ENCODE measurements around the gene HTR2A. TPM values are rescaled to one million over a fixed set of nuclear protein-coding genes. Genes with fewer than 3 reads are reported as not detected.
"Not testable (repeated sequence)": the region's sequence is repeated elsewhere in the genome, so short reads cannot be mapped to it uniquely, and the experiment has no call there.

HTR2A gene
- total RNA-seq, 1 donor from 2014 or later = not detected

- Mint-ChIP-seq H3K4me1 (ENCODE audit: unreplicated experiment) (peaks cover 2% of the 10 kb centered on the region), H3K27me3 (ENCODE audit: unreplicated experiment) (peaks cover 7% of the 10 kb centered on the region), H3K36me3 (ENCODE audit: unreplicated experiment) (no peaks in the 10 kb centered on the region), H3K27ac (ENCODE audit: unreplicated experiment) (no peak overlapping the region), H3K4me3 (ENCODE audit: unreplicated experiment) (no peak overlapping the region), H3K9me3 (ENCODE audit: unreplicated experiment) (peaks cover 20% of the 10 kb centered on the region)
- TF ChIP-seq CTCF (IDR thresholded peaks at IDR 0.05) = no peak
- no peak for DNase-seq (ENCODE audit: extremely low spot score, unreplicated experiment)
Measured at GRCh38 chr13:46812301-46812797, 84.5 kb downstream of the HTR2A start.

GRCh38 chr13:46810440-46810839 is 86.4 kb downstream of the HTR2A start:
- no peaks in the 10 kb centered on the region for H3K27me3 Mint-ChIP-seq (ENCODE audit: unreplicated experiment)
- peaks cover 20% of the 10 kb centered on the region for H3K9me3 Mint-ChIP-seq (ENCODE audit: unreplicated experiment)
- H3K36me3 Mint-ChIP-seq (ENCODE audit: unreplicated experiment) = no peaks in the 10 kb centered on the region
- H3K27ac Mint-ChIP-seq (ENCODE audit: unreplicated experiment) = no peak overlapping the region
- DNase-seq (ENCODE audit: extremely low spot score, unreplicated experiment) = no peak
- TF ChIP-seq CTCF (IDR thresholded peaks at IDR 0.05) = no peak
- H3K4me3 Mint-ChIP-seq (ENCODE audit: unreplicated experiment) = no peak overlapping the region
- H3K4me1 Mint-ChIP-seq (ENCODE audit: unreplicated experiment) = peaks cover 2% of the 10 kb centered on the region

GRCh38 chr13:46804921-46805320 is 91.9 kb downstream of the HTR2A start:
- H3K4me1 Mint-ChIP-seq (ENCODE audit: unreplicated experiment); DNase-seq (ENCODE audit: extremely low spot score, unreplicated experiment); H3K27ac Mint-ChIP-seq (ENCODE audit: unreplicated experiment); H3K27me3 Mint-ChIP-seq (ENCODE audit: unreplicated experiment); H3K9me3 Mint-ChIP-seq (ENCODE audit: unreplicated experiment); H3K4me3 Mint-ChIP-seq (ENCODE audit: unreplicated experiment); H3K36me3 Mint-ChIP-seq (ENCODE audit: unreplicated experiment): not testable (repeated sequence)

- no peak for TF ChIP-seq CTCF (IDR thresholded peaks at IDR 0.05)
- Mint-ChIP-seq H3K4me1 (ENCODE audit: unreplicated experiment) (peaks cover 6% of the 10 kb centered on the region), H3K27me3 (ENCODE audit: unreplicated experiment) (no peaks in the 10 kb centered on the region), H3K9me3 (ENCODE audit: unreplicated experiment) (no peaks in the 10 kb centered on the region), H3K27ac (ENCODE audit: unreplicated experiment) (no peak overlapping the region), H3K36me3 (ENCODE audit: unreplicated experiment) (no peaks in the 10 kb centered on the region), H3K4me3 (ENCODE audit: unreplicated experiment) (no peak overlapping the region)
- no peak for DNase-seq (ENCODE audit: extremely low spot score, unreplicated experiment)
Measured at GRCh38 chr13:46804391-46804815, 92.5 kb downstream of the HTR2A start.

- H3K27me3 Mint-ChIP-seq (ENCODE audit: unreplicated experiment) = no peaks in the 10 kb centered on the region
- no peak overlapping the region for H3K27ac Mint-ChIP-seq (ENCODE audit: unreplicated experiment)
- no peaks in the 10 kb centered on the region for H3K9me3 Mint-ChIP-seq (ENCODE audit: unreplicated experiment)
- no peaks in the 10 kb centered on the region for H3K36me3 Mint-ChIP-seq (ENCODE audit: unreplicated experiment)
- DNase-seq (ENCODE audit: extremely low spot score, unreplicated experiment) = no peak
- H3K4me1 Mint-ChIP-seq (ENCODE audit: unreplicated experiment) = peaks cover 6% of the 10 kb centered on the region
- no peak overlapping the region for H3K4me3 Mint-ChIP-seq (ENCODE audit: unreplicated experiment)
- TF ChIP-seq CTCF (IDR thresholded peaks at IDR 0.05) = no peak
Measured at GRCh38 chr13:46803586-46803985, 93.3 kb downstream of the HTR2A start.

GRCh38 chr13:46801858-46802257 is 95.0 kb downstream of the HTR2A start:
- H3K27ac Mint-ChIP-seq (ENCODE audit: unreplicated experiment) = no peak overlapping the region

More at GRCh38 chr13:46801858-46802257, 95.0 kb downstream of the HTR2A start:
- Mint-ChIP-seq H3K36me3 (ENCODE audit: unreplicated experiment) (no peaks in the 10 kb centered on the region), H3K27me3 (ENCODE audit: unreplicated experiment) (no peaks in the 10 kb centered on the region), H3K9me3 (ENCODE audit: unreplicated experiment) (no peaks in the 10 kb centered on the region), H3K4me3 (ENCODE audit: unreplicated experiment) (no peak overlapping the region), H3K4me1 (ENCODE audit: unreplicated experiment) (peaks cover 14% of the 10 kb centered on the region)
- no peak for TF ChIP-seq CTCF (IDR thresholded peaks at IDR 0.05)
- DNase-seq (ENCODE audit: extremely low spot score, unreplicated experiment) = no peak
